H1 (cell line): ENCODE data around the gene GUCY1B1.

ENCODE experiments used
- BACH1 ChIP-seq: IDR thresholded peaks from 2 replicates; pipeline ENCODE4 v1.6.1; 2012; ENCODE audit warnings: low read length, improper control_type of control experiment
- CREB1 ChIP-seq: IDR thresholded peaks from 2 replicates; pipeline ENCODE4 v1.6.1; 2012; ENCODE audit warnings: inconsistent platforms
- EGR1 ChIP-seq: IDR thresholded peaks from 2 replicates; pipeline ENCODE4 v1.6.1; 2011; ENCODE audit warnings: low read depth, low read length, borderline replicate concordance
- EP300 ChIP-seq, 2 experiments: IDR thresholded peaks; 1 replicate in 1 of 2; 2 replicates in 1 of 2; pipeline ENCODE4 v1.6.1; 2011 to 2012; ENCODE audit warnings: low read depth in 2 of 2, low read length in 2 of 2, mild to moderate bottlenecking in 2 of 2, borderline replicate concordance in 1 of 2, inconsistent platforms in 1 of 2, moderate library complexity in 1 of 2
- EZH2 ChIP-seq: fragments of 200-600 bp; sonication (generic); IDR thresholded peaks from 2 replicates; pipeline ENCODE4 v1.7.1; 2012; ENCODE audit warnings: low read depth, mild to moderate bottlenecking, moderate library complexity, low read length, inconsistent platforms; ENCODE audit not compliant: severe bottlenecking
- FOSL1 ChIP-seq: IDR thresholded peaks from 2 replicates; pipeline ENCODE4 v1.6.1; 2011; ENCODE audit warnings: mild to moderate bottlenecking, low read depth, low read length, moderate library complexity; ENCODE audit not compliant: insufficient read depth
- KDM4A ChIP-seq: IDR thresholded peaks from one replicate; pipeline ENCODE4 v1.7.1; 2012; ENCODE audit warnings: low read depth, mild to moderate bottlenecking, moderate library complexity, low read length, inconsistent platforms; ENCODE audit not compliant: severe bottlenecking
- MAFK ChIP-seq: IDR thresholded peaks from 2 replicates; pipeline ENCODE4 v1.6.1; 2012; ENCODE audit warnings: low read depth, mild to moderate bottlenecking, improper control_type of control experiment, low read length
- POLR2A ChIP-seq, 2 experiments: IDR thresholded peaks; 1 replicate in 1 of 2; 2 replicates in 1 of 2; pipeline ENCODE4 v1.6.1; 2011; ENCODE audit warnings: low read depth in 2 of 2, low read length in 2 of 2, mild to moderate bottlenecking in 2 of 2; ENCODE audit errors: control extremely low read depth in 1 of 2
- POLR2AphosphoS5 ChIP-seq: IDR thresholded peaks from 2 replicates; pipeline ENCODE4 v1.6.1; 2011; ENCODE audit warnings: low read depth, low read length
- SP1 ChIP-seq: IDR thresholded peaks from 2 replicates; pipeline ENCODE4 v1.6.1; 2011; ENCODE audit warnings: low read depth, low read length
- ZNF274 ChIP-seq: IDR thresholded peaks from 2 replicates; pipeline ENCODE4 v1.7.0; 2012; ENCODE audit warnings: low read length, borderline replicate concordance; ENCODE audit errors: extremely low read depth
- TF ChIP-seq, protein P1 (sequence below), 3 experiments: IDR thresholded peaks; 1 replicate in 2 of 3; 2 replicates in 1 of 3; pipeline versions ENCODE4 v1.5.1 to v1.6.1; 2011; ENCODE audit warnings: low read length in 3 of 3, mild to moderate bottlenecking in 3 of 3, inconsistent platforms in 2 of 3, low read depth in 1 of 3, moderate library complexity in 1 of 3; ENCODE audit not compliant: insufficient read depth in 1 of 3; ENCODE audit errors: control extremely low read depth in 1 of 3

GRCh38 chr4:155774033-155774432 is 15.2 kb downstream of the GUCY1B1 start:
- no peak for TF ChIP-seq POLR2A (IDR thresholded peaks at IDR 0.05; ENCODE audit: control extremely low read depth in 1 of 2, low read depth in 2 of 2, low read length in 2 of 2)
- TF ChIP-seq ZNF274, result no peak
- no peak for TF ChIP-seq EP300 (IDR thresholded peaks at IDR 0.05; ENCODE audit: borderline replicate concordance in 1 of 2, low read depth in 2 of 2, low read length in 2 of 2)
- TF ChIP-seq MAFK, result no peak
- TF ChIP-seq, protein P1, sequence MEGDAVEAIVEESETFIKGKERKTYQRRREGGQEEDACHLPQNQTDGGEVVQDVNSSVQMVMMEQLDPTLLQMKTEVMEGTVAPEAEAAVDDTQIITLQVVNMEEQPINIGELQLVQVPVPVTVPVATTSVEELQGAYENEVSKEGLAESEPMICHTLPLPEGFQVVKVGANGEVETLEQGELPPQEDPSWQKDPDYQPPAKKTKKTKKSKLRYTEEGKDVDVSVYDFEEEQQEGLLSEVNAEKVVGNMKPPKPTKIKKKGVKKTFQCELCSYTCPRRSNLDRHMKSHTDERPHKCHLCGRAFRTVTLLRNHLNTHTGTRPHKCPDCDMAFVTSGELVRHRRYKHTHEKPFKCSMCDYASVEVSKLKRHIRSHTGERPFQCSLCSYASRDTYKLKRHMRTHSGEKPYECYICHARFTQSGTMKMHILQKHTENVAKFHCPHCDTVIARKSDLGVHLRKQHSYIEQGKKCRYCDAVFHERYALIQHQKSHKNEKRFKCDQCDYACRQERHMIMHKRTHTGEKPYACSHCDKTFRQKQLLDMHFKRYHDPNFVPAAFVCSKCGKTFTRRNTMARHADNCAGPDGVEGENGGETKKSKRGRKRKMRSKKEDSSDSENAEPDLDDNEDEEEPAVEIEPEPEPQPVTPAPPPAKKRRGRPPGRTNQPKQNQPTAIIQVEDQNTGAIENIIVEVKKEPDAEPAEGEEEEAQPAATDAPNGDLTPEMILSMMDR (IDR thresholded peaks at IDR 0.05; ENCODE audit: control extremely low read depth in 1 of 3, insufficient read depth in 1 of 3, low read depth in 1 of 3, low read length in 3 of 3), result no peak
- no peak for TF ChIP-seq EGR1
- TF ChIP-seq BACH1, result no peak
- no peak for TF ChIP-seq FOSL1
- TF ChIP-seq SP1, result no peak
- no peak for TF ChIP-seq KDM4A
- TF ChIP-seq CREB1, result no peak
- no peak for TF ChIP-seq POLR2AphosphoS5
- no peak for TF ChIP-seq EZH2
